HG03460 (cell line): ENCODE results near the gene HMGN4.
"Not testable (repeated sequence)": the region's sequence is repeated elsewhere in the genome, so short reads cannot be mapped to it uniquely, and the experiment has no call there.

Source experiments
- ATAC-seq: cut with Tn5 transposase; IDR thresholded peaks from one replicate; pipeline ENCODE4 v1.9.1; 2021; ENCODE audit not compliant: unreplicated experiment

HMGN4 gene

DNA sequence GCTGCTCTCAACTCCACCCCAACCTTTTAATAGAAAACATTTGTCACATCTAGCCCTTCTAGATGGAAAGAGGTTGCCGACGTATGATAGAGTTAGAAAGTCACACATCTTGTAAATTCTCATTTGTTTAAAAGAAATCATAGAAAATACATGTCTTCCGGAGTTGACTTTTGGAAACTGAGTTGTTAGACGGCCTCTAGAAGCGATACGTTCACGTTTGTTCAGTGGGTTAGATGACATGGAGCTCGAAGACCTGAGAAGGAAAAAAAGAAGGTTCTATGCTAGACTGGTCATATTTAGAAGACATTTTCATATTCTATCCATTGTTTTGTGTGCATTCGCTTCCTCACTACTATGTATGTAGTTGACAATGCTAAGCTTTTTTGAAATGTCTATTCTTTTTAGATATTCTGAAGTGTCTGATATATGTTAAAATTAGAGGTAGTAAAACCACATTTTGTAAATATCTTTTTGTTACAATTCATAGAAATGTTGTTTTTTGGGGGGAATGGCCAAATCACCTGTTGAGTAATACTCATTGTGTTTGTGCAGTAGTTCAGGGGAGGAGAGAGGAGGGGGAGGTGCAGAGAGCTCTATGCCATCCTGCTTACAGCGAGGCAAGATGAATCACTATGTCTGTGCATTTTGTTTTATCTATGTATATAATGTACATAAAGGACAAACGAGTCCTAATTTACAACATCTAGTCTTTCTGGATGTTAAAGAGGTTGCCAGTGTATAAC, 15.5 kb upstream of the HMGN4 start:
- not testable (repeated sequence) for ATAC-seq

DNA sequence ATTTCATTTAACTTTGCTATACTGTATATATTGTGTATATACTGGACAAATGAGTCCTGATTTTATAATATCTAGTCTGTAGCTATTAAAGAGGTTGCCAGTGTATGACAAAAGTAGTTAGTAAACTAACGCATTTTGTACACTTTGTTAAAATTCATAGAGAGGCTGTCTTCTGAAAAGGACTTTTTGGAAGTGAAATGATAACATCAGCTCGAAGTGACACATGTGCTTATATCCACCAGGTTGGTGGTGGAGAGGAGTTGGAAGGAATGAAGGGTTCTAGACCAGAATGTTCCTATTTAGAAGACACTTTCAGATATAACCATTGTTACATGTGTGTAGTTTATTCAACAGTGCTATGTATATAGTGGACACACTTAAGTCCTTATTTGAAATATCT, 13.9 kb upstream of the HMGN4 start:
- ATAC-seq: not testable (repeated sequence)

DNA sequence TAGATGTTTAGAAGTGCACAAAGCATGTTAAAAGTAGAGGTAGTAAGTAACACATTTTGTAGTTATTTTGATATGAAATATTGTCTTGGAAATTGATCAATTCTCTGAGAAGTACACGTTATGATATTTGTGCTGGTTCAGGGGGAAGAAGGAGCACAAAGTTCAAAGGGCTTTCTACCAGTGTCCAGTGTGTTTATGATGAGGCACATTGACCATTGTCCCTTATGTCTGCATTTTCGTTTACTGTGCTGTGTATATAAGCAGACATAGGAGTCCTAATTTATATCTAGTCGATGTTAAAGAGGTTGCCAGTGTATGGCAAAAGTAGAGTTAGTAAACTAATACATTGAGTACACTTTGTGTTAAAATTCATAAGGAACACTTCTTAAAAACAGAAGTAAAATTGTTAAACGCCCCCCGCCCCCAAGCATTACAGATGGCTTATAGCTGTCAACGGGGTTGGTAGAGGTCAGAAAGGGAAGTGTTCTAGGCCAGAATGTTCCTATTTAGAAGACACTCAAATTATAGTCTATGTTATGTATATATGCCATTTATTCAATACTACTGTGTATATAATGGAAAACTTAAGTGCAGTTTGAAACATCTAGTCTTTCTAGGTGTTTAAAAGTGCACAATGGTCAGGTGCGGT, 13.3 kb upstream of the HMGN4 start:
- no peak for ATAC-seq

GRCh38 chr6:26525838-26526237, 12.3 kb upstream of the HMGN4 start:
- ATAC-seq: no peak

- no peak for ATAC-seq
These were observed 11.2 kb upstream of the HMGN4 start for GRCh38 chr6:26526928-26527327.

DNA sequence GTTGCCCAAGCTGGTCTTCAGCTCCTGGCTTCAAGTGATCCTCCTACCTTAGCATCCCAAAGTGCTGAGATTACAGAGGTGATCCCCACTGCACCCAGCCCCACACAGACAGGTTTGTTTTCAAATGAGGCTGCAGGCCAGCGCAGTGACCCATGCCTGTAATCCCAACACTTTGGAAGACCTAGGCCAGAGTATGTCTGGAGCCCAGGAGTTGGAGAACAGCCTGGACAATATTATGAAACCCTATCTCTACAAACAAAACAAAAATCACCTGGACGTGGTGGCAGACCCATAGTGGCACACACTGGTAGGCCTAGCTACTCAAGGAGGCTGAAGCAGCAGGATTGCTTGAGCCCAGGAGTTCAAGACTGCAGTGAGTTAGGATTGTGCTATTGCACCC, 8.0 kb upstream of the HMGN4 start:
- no peak for ATAC-seq

DNA sequence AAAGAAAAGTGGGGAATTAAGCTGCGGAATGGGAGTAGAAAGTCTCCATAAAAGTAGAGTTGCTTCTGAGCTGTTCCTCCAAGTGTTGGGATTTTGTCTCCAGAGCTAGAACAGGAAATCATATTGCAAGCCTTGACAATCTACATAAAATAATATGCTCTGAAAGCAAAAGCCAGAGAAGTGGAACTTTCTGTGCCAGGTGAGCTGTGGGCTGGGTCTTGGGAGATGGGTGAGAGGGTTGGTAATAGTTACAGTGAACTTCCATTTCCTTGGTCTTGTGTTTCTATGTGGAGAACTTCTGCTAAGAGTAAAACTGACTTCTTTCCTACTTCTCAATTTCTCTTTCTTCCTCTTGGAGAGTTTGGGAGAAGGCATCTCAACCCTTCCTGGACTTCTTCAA, 6.3 kb upstream of the HMGN4 start:
- ATAC-seq: no peak

- ATAC-seq: no peak
These were observed 5.3 kb upstream of the HMGN4 start for GRCh38 chr6:26532699-26533531.

GRCh38 chr6:26533532-26533931, 4.6 kb upstream of the HMGN4 start:
- ATAC-seq: no peak

GRCh38 chr6:26534681-26535465, 3.3 kb upstream of the HMGN4 start:
- ATAC-seq: no peak

DNA sequence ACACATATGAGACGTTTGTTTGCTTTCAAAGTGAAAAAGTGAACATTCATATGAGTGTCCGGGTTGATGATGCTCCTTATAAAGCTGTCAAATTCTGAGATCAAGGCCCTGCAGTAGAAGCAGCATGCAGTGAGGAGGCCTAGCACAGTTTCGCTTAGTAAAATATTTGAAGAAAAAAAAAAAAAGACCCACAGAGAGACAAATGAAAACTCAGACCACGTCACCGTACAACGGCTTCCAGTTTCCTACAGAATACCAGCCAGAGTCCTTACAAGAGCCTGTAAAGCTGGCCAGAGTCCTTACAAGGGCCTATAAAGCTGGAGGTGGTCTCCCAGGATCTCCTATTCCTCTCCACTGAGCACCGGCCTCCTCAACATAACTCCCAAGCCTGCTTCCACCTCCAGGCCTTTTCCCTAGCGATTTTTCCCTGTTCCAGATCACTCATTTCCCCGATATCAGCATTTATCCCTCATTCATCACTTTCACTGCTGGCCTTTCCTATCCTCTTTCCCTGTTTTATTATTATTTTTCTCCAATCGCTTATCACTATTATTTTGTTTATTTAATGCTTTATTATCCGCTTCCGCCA, 1.5 kb upstream of the HMGN4 start:
- ATAC-seq: no peak

DNA sequence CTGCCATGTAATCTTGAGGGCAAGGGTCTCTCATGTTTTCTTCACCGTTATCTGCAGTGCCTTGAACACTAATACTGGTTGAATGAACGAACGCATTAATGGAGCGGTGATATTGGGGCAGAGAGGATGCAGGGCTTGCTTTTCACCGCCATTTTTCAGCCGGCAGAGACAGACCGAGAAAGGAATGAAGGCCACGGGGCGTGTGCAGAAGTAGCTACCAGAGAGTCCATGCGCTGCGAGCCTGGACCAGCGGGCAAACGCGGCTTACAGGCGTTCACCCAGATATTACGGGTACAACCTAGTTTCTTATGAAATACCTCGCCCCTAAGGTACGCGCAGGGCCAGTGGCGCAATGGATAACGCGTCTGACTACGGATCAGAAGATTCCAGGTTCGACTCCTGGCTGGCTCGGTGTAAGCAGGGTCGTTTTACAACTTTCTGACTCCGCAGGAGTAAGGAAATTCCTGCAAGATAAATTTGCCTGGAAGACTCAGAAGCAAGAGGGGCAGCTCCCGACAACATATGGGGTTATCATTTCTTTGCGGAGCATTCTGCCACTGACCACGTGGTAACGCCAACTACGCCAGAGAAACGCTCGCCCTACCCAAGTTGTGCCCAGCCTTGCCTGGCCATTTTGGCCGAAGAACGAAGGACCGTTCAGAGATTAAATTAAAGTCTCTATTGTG, 863 bp upstream of the HMGN4 start:
- peak; percentile 45 for ATAC-seq

- no peak for ATAC-seq
These were observed 371 bp downstream of the HMGN4 start for GRCh38 chr6:26538572-26538902.

DNA sequence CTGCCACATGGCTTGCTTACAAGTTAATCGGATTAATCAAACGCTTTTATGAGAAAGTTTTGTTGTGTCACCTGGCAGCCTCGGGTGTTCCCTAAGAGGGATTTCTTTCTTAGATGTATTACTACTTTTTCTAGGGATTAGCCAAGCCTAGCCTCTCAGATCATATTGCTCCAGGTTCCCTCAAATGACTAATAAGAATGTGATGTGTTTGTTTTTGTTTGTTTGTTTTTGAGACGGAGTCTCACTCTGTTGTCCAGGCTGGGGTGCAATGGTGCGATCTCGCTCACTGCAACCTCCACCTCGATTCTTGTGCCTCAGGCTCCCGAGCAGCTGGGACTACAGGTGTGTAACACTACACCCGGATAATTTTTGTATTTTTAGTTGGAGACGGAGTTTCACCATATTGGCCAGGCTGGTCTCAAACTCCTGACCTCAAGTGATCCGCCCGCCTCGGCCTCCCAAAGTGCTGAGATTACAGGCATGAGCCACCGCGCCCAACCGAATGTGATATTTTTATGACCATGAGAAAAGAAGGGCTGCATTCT, 977 bp downstream of the HMGN4 start:
- no peak for ATAC-seq

DNA sequence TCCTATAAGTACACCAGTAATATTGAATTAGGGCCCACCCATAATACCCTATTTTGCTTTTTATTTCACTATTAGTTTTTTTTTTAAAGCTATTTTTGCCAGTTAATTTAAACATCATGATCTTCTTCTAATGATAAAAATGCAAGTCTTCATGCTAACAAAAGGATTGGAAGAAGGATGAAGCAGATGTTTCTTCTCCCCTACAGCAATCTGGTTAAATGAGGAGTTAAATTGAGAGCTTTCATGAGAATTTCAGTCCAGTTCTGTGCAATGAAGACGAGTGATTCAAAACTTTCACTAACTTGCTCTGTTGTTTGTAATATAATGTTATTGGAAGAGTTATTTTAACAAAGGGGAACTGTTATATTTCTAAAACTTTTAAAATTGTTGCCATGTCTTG, 3.4 kb downstream of the HMGN4 start:
- no peak for ATAC-seq

GRCh38 chr6:26543953-26544352, 5.8 kb downstream of the HMGN4 start:
- no peak for ATAC-seq

GRCh38 chr6:26544473-26544872, 6.3 kb downstream of the HMGN4 start:
- ATAC-seq: no peak

- ATAC-seq: no peak
These were observed 7.5 kb downstream of the HMGN4 start for GRCh38 chr6:26545627-26546026.

DNA sequence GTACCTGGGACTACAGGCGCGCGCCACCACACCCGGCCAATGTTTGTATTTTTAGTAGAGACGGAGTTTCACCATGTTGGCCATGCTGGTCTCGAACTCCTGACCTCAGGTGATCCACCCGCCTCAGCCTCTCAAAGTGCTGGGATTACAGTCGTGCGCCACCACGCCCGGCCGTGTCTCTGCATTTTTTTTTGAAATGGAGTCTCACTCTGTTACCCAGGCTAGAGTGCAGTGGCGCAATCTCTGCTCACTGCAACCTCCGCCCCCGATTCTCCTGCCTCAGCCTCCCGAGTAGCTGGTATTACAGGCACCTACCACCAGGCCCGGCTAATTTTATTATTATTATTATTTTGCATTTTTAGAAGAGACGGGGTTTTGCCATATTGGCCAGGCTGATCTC, 9.2 kb downstream of the HMGN4 start:
- not testable (repeated sequence) for ATAC-seq
